GM10266 (cell line): ENCODE measurements around the gene SORCS2.

Source experiments
- DNase-seq: peaks from one replicate; pipeline ENCODE4 v3.0.0; 2012; ENCODE audit errors: extremely low spot score
- CTCF ChIP-seq: IDR thresholded peaks from 2 replicates; pipeline ENCODE4 v1.5.1; 2012; ENCODE audit warnings: mild to moderate bottlenecking, low read depth; ENCODE audit not compliant: control insufficient read depth, insufficient read depth; ENCODE audit errors: missing control alignments

The SORCS2 gene

GRCh38 chr4:7678318-7678852 is 486.0 kb downstream of the SORCS2 start:
- no peak for TF ChIP-seq CTCF

GRCh38 chr4:7679406-7680040 is 487.2 kb downstream of the SORCS2 start:
- TF ChIP-seq CTCF: no peak
- no peak for DNase-seq

More at GRCh38 chr4:7678318-7678852, 486.0 kb downstream of the SORCS2 start:
- no peak for DNase-seq

GRCh38 chr4:7680106-7680505 is 487.8 kb downstream of the SORCS2 start:
- no peak for TF ChIP-seq CTCF
- no peak for DNase-seq

DNA sequence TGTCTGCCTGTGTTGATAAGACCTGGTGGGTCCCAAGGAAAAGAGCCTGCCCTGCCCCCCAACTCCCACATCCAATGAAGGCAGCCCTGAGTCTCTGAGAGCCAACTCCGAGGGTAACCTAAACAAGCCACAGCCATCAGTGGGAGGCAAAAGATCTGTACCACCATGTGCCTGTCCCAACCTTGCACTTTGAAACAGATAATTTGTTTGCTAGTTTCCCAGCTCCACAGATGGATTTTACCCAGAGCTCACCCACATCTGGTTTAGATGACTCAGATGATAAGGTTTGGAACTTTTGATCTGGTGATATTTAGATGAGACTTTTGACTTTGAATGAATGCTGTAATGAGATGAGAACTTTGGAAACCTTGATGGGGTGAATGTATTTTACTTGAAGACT is 488.4 kb downstream of the SORCS2 start:
- DNase-seq: no peak
- TF ChIP-seq CTCF: no peak

DNA sequence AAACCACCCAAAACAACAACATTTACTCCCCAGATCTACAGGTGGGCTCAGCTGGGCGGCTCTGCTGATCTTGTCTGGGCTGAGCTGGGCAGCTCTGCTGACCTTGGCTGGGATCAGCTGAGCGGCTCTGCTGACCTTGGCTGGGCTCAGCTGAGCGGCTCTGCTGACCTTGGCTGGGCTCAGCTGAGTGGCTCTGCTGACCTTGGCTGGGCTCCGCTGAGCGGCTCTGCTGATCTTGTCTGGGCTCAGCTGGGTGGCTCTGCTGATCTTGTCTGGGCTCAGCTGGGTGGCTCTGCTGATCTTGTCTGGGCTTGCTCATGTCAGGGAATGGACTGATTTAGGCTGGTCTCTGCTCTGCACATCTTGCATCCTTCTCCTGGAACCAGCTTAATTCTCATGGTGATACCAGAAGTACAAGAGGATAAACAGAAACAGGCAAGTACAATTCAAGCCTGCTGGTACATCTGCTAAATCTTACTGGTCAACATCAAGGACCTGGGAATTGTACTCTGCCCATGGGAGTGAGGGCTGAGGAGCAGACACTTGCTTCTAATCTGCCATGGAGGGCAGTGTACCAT is 490.9 kb downstream of the SORCS2 start:
- TF ChIP-seq CTCF: no peak
- DNase-seq: no peak

- TF ChIP-seq CTCF: no peak
- DNase-seq: no peak
Measured at GRCh38 chr4:7684294-7684693, 492.0 kb downstream of the SORCS2 start.
